ENCODE measurements around the gene ETV6.

- no peak for TF ChIP-seq ZNF274 (IDR thresholded peaks at IDR 0.05; ENCODE audit: low read depth, low read length)
- TF ChIP-seq YY1 (IDR thresholded peaks at IDR 0.05; ENCODE audit: insufficient read depth, insufficient read length) = no peak
Measured at GRCh38 chr12:11868027-11868426, 218.6 kb downstream of the ETV6 start.
